HEK293 (cell line): Measurements from ENCODE around the gene PDLIM1.

Experiments used
- CTCF ChIA-PET: fragments of 350-600 bp; formaldehyde crosslinking; extraction: SDS; loops from one replicate; lab custom pipeline; 2021; ENCODE audit warnings: antibody characterized with exemption; lab: Yijun Ruan, JAX
- POLR2A ChIA-PET: fragments of 300-600 bp; formaldehyde crosslinking; extraction: SDS; loops from one replicate; lab custom pipeline; 2020; ENCODE audit warnings: antibody characterized with exemption, inconsistent platforms; lab: Yijun Ruan, JAX
- H3K27ac ChIP-seq: fragments of 200-500 bp; sonication (Bioruptor generic); 2 replicates; pipeline ENCODE4 v1.5.1; 2014; ENCODE audit warnings: low read depth, low read length, control low read depth, inconsistent platforms; ENCODE audit errors: extremely low read depth
- H3K36me3 ChIP-seq, 2 experiments: fragments of 200-500 bp in 1 of 2; sonication (Bioruptor generic) in 1 of 2; 1 replicate in 1 of 2; 2 replicates in 1 of 2; pipeline ENCODE4 v1.5.1; 2014 to 2017; ENCODE audit warnings: inconsistent platforms in 2 of 2, low read length in 2 of 2; ENCODE audit not compliant: control insufficient read depth in 2 of 2, insufficient read depth in 1 of 2
- H3K4me1 ChIP-seq: fragments of 200-500 bp; sonication (Bioruptor generic); 2 replicates; pipeline ENCODE4 v1.5.1; 2014; ENCODE audit warnings: mild to moderate bottlenecking, low read length, inconsistent platforms; ENCODE audit not compliant: control insufficient read depth, insufficient read depth
- H3K4me3 ChIP-seq: 2 replicates; pipeline ENCODE4 v1.5.1; 2011; ENCODE audit warnings: low read depth, mild to moderate bottlenecking, control low read depth, low read length, moderate library complexity
- H3K9me3 ChIP-seq: fragments of 200-500 bp; sonication (Bioruptor generic); 2 replicates; pipeline ENCODE4 v1.5.1; 2014; ENCODE audit warnings: low read depth, low read length, inconsistent platforms; ENCODE audit not compliant: control insufficient read depth, insufficient read depth
- AEBP2 ChIP-seq: fragments of 450-650 bp; formaldehyde crosslinking; IDR thresholded peaks from 2 replicates; pipeline ENCODE4 v1.5.1; 2016; ENCODE audit warnings: missing biosample characterization, missing genetic modification characterization, borderline replicate concordance
- PRDM10 ChIP-seq: fragments of 450-650 bp; formaldehyde crosslinking; IDR thresholded peaks from 2 replicates; pipeline ENCODE4 v1.5.1; 2016; ENCODE audit warnings: missing biosample characterization, missing genetic modification characterization
- PRDM6 ChIP-seq: fragments of 450-650 bp; formaldehyde crosslinking; IDR thresholded peaks from 2 replicates; pipeline ENCODE4 v1.5.1; 2017; ENCODE audit warnings: missing biosample characterization, missing genetic modification characterization
- REPIN1 ChIP-seq: fragments of 450-650 bp; formaldehyde crosslinking; IDR thresholded peaks from 2 replicates; pipeline ENCODE4 v1.5.1; 2017; ENCODE audit warnings: missing biosample characterization, missing genetic modification characterization, low read depth
- ZBTB21 ChIP-seq: fragments of 450-650 bp; formaldehyde crosslinking; IDR thresholded peaks from 2 replicates; pipeline ENCODE4 v1.5.1; 2017; ENCODE audit warnings: missing biosample characterization, missing genetic modification characterization
- ZBTB44 ChIP-seq: fragments of 450-650 bp; IDR thresholded peaks from 2 replicates; pipeline ENCODE4 v1.5.1; 2018; ENCODE audit warnings: missing biosample characterization, mild to moderate bottlenecking, missing genetic modification characterization
- ZBTB8A ChIP-seq: fragments of 450-650 bp; formaldehyde crosslinking; IDR thresholded peaks from 2 replicates; pipeline ENCODE4 v1.5.1; 2016; ENCODE audit warnings: missing biosample characterization, missing genetic modification characterization
- ZFP69B ChIP-seq: fragments of 450-650 bp; formaldehyde crosslinking; IDR thresholded peaks from 2 replicates; pipeline ENCODE4 v1.5.1; 2016; ENCODE audit warnings: missing biosample characterization, missing genetic modification characterization
- ZNF18 ChIP-seq: fragments of 450-650 bp; formaldehyde crosslinking; IDR thresholded peaks from 2 replicates; pipeline ENCODE4 v1.5.1; 2016; ENCODE audit warnings: missing biosample characterization, missing genetic modification characterization
- ZNF433 ChIP-seq: fragments of 450-650 bp; formaldehyde crosslinking; IDR thresholded peaks from 2 replicates; pipeline ENCODE4 v1.5.1; 2016; ENCODE audit warnings: missing biosample characterization, missing genetic modification characterization, low read depth
- ZNF580 ChIP-seq: fragments of 450-650 bp; formaldehyde crosslinking; IDR thresholded peaks from 2 replicates; pipeline ENCODE4 v1.5.1; 2016; ENCODE audit warnings: missing biosample characterization, missing genetic modification characterization
- ZNF610 ChIP-seq: fragments of 450-650 bp; formaldehyde crosslinking; IDR thresholded peaks from 2 replicates; pipeline ENCODE4 v1.5.1; 2016; ENCODE audit warnings: missing biosample characterization, missing genetic modification characterization, borderline replicate concordance
- ZNF621 ChIP-seq: fragments of 450-650 bp; formaldehyde crosslinking; IDR thresholded peaks from 2 replicates; pipeline ENCODE4 v1.5.1; 2017; ENCODE audit warnings: missing biosample characterization, missing genetic modification characterization
- ZNF626 ChIP-seq: fragments of 450-650 bp; sonication (Bioruptor Pico); formaldehyde crosslinking; IDR thresholded peaks from 2 replicates; pipeline ENCODE4 v1.5.1; 2018; ENCODE audit warnings: missing biosample characterization, missing genetic modification characterization, inconsistent platforms
- ZNF747 ChIP-seq: fragments of 450-650 bp; formaldehyde crosslinking; IDR thresholded peaks from 2 replicates; pipeline ENCODE4 v1.5.1; 2016; ENCODE audit warnings: missing biosample characterization, missing genetic modification characterization

The PDLIM1 gene

GRCh38 chr10:95247200-95247880 lies 43.5 kb downstream of the PDLIM1 start:
- Histone ChIP-seq H3K4me3 (no peak overlapping the region), H3K9me3 (no peaks in the 10 kb centered on the region), H3K4me1 (no peaks in the 10 kb centered on the region), H3K27ac (no peak overlapping the region), H3K36me3 (peaks cover 9 to 51% of the 10 kb centered on the region in 2 experiments; a peak in 2 of 3 replicates)
- TF ChIP-seq ZNF747, result no peak
- TF ChIP-seq ZBTB8A (tag by site-specific recombination), result no peak
- TF ChIP-seq ZFP69B (tag by site-specific recombination), result no peak
- no peak for TF ChIP-seq PRDM6 (tag by site-specific recombination)
- no peak for TF ChIP-seq ZNF610 (tag by site-specific recombination)
- TF ChIP-seq ZNF626 (tag by site-specific recombination), result no peak
- no peak for TF ChIP-seq AEBP2
- no peak for TF ChIP-seq REPIN1 (tag by site-specific recombination)
- no peak for TF ChIP-seq ZBTB21 (tag by site-specific recombination)
- no peak for TF ChIP-seq ZNF433
- TF ChIP-seq ZNF18 (tag by site-specific recombination), result no peak
- no peak for TF ChIP-seq ZNF621 (tag by site-specific recombination)
- no peak for TF ChIP-seq ZNF580 (tag by site-specific recombination)
- no peak for TF ChIP-seq PRDM10 (tag by site-specific recombination)
- no peak for TF ChIP-seq ZBTB44 (tag by site-specific recombination)
- POLR2A ChIA-PET, result interaction anchor here (0.5 to 1.4 kb wide), 4 partner anchors 13 to 219 kb away, joined by 3 read pairs; no protein-coding TSS in a partner anchor
- CTCF ChIA-PET, result interaction anchor here (0.7 to 6.1 kb wide), 30 partner anchors 8 to 1401 kb away, joined by 3 to 271 read pairs (median 6); no protein-coding TSS in a partner anchor
